Neural cell (in vitro differentiated cells): ENCODE data around the gene FBLN2. TPM values are rescaled to one million over a fixed set of nuclear protein-coding genes. Genes with fewer than 3 reads are reported as not detected.

ENCODE experiments used
- H2AFZ ChIP-seq: fragments of 200-600, 300-800 bp; sonication (generic), shearing (Covaris generic); 2 replicates; pipeline ENCODE4 v1.6.0; 2014; ENCODE audit warnings: low read depth, mild to moderate bottlenecking, antibody characterized with exemption, low read length, moderate library complexity
- H3F3A ChIP-seq: fragments of 200-600 bp; shearing (Covaris generic); 2 replicates; pipeline ENCODE4 v1.6.1; 2016; ENCODE audit warnings: mild to moderate bottlenecking, moderate library complexity, mixed read lengths, antibody characterized with exemption, low read length; ENCODE audit not compliant: insufficient read depth, poor library complexity, severe bottlenecking
- H3K27ac ChIP-seq: fragments of 200-600, 300-800 bp; sonication (generic), shearing (Covaris generic); 2 replicates; pipeline ENCODE4 v1.5.1; 2014; ENCODE audit warnings: mild to moderate bottlenecking, low read length, moderate library complexity
- H3K27me3 ChIP-seq: fragments of 300-800, 200-600 bp; sonication (generic), shearing (Covaris generic); 2 replicates; pipeline ENCODE4 v1.6.0; 2014; ENCODE audit warnings: mild to moderate bottlenecking, low read depth, low read length, moderate library complexity; ENCODE audit not compliant: insufficient read depth
- H3K36me3 ChIP-seq: fragments of 300-800, 200-600 bp; sonication (generic), shearing (Covaris generic); 2 replicates; pipeline ENCODE4 v1.5.1; 2014; ENCODE audit warnings: mild to moderate bottlenecking, antibody characterized with exemption, low read length, moderate library complexity; ENCODE audit not compliant: insufficient read depth
- H3K4me2 ChIP-seq: fragments of 300-800, 200-600 bp; sonication (generic), shearing (Covaris generic); 2 replicates; pipeline ENCODE4 v1.6.0; 2014; ENCODE audit warnings: mild to moderate bottlenecking, low read length
- H3K4me3 ChIP-seq: fragments of 300-800, 200-600 bp; sonication (generic), shearing (Covaris generic); 2 replicates; pipeline ENCODE4 v1.5.1; 2014; ENCODE audit warnings: mild to moderate bottlenecking, low read length, moderate library complexity
- H3K79me2 ChIP-seq: fragments of 200-600 bp; shearing (Covaris generic); replicated peaks from 2 replicates; pipeline ENCODE4 v1.6.0; 2014; ENCODE audit warnings: mild to moderate bottlenecking, low read length, moderate library complexity; ENCODE audit not compliant: insufficient read depth
- H3K9ac ChIP-seq: fragments of 300-800, 200-600 bp; sonication (generic), shearing (Covaris generic); 2 replicates; pipeline ENCODE4 v1.6.1; 2016; ENCODE audit warnings: mild to moderate bottlenecking, low read length, mixed read lengths
- H3K9me2 ChIP-seq: fragments of 200-600 bp; shearing (Covaris generic); 2 replicates; pipeline ENCODE4 v1.6.1; 2016; ENCODE audit warnings: mild to moderate bottlenecking, low read length, mixed read lengths; ENCODE audit not compliant: insufficient read depth
- H3K9me3 ChIP-seq: fragments of 200-600, 300-800 bp; sonication (generic), shearing (Covaris generic); 2 replicates; pipeline ENCODE4 v1.6.1; 2016; ENCODE audit warnings: mild to moderate bottlenecking, mixed run types, low read length, moderate library complexity, mixed read lengths
- H4K20me1 ChIP-seq: fragments of 200-600 bp; shearing (Covaris generic); 2 replicates; pipeline ENCODE4 v1.6.1; 2016; ENCODE audit warnings: mild to moderate bottlenecking, mixed run types; ENCODE audit not compliant: insufficient read depth
- EP300 ChIP-seq: fragments of 450-650 bp; conservative IDR thresholded peaks from 2 replicates; pipeline ENCODE4 v1.6.1; 2014; ENCODE audit warnings: antibody characterized with exemption, mild to moderate bottlenecking, moderate library complexity; ENCODE audit not compliant: poor library complexity, severe bottlenecking
- EZH2 ChIP-seq: fragments of 200-600, 300-800 bp; shearing (Covaris generic), sonication (generic); IDR thresholded peaks from 2 replicates; pipeline ENCODE4 v1.6.1; 2014; ENCODE audit warnings: antibody characterized with exemption, low read length, borderline replicate concordance, mild to moderate bottlenecking; ENCODE audit not compliant: insufficient read depth, poor library complexity, severe bottlenecking
- MXI1 ChIP-seq: fragments of 450-650 bp; conservative IDR thresholded peaks from 2 replicates; pipeline ENCODE4 v1.6.1; 2014; ENCODE audit warnings: antibody characterized with exemption, mild to moderate bottlenecking; ENCODE audit not compliant: poor library complexity, severe bottlenecking
- POLR2AphosphoS5 ChIP-seq: IDR thresholded peaks from 2 replicates; pipeline ENCODE4 v1.6.1; 2012
- RAD21 ChIP-seq: fragments of 450-650 bp; conservative IDR thresholded peaks from 2 replicates; pipeline ENCODE4 v1.6.1; 2014; ENCODE audit warnings: antibody characterized with exemption, mild to moderate bottlenecking, moderate library complexity
- SMC3 ChIP-seq: fragments of 450-650 bp; conservative IDR thresholded peaks from 2 replicates; pipeline ENCODE4 v1.6.1; 2014; ENCODE audit warnings: antibody characterized with exemption, mild to moderate bottlenecking, moderate library complexity; ENCODE audit not compliant: poor library complexity
- TAF1 ChIP-seq: IDR thresholded peaks from 2 replicates; pipeline ENCODE4 v1.6.1; 2012; ENCODE audit warnings: low read depth
- polyA plus RNA-seq: library from polyadenylated mRNA; depleted of rRNA; stranded (reverse); fragments of >200 nt; gene quantifications from 2 replicates; pipeline ENCODE4 v1.2.3, GENCODE V29; 2014
- TF ChIP-seq, protein P1 (sequence below): IDR thresholded peaks from 2 replicates; pipeline ENCODE4 v1.6.1; 2012; ENCODE audit warnings: borderline replicate concordance
- TF ChIP-seq, protein P2 (sequence below): fragments of 450-650 bp; IDR thresholded peaks from 2 replicates; pipeline ENCODE4 v1.5.1; 2014; ENCODE audit warnings: antibody characterized with exemption, mild to moderate bottlenecking, moderate library complexity; ENCODE audit not compliant: poor library complexity, severe bottlenecking

The FBLN2 gene
- polyA plus RNA-seq, 1 donor from 2014 or later = 0.37 TPM

DNA sequence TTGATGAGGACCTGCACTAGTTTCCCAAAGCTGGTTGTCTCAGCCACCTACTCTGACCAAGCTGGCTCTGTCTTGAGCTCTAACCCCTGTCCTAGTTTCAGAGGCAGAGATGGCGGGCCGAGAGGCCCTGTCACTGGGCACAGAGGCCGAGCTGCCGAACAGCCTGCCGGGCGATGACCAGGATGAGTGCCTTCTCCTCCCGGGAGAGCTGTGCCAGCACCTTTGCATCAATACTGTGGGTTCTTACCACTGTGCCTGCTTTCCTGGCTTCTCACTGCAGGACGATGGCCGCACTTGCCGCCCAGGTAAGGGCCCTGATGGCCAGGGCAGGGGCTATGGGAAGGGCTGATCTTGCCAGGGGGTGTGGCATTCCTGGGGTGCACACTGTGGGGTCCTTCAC is 69.1 kb downstream of the FBLN2 start:
- Histone ChIP-seq H3K4me2 (no peak overlapping the region), H3K9me2 (no peaks in the 10 kb centered on the region), H3K4me3 (no peak overlapping the region), H2AFZ (no peak overlapping the region), H3K9ac (no peak overlapping the region), H4K20me1 (no peaks in the 10 kb centered on the region), H3K36me3 (no peaks in the 10 kb centered on the region), H3K27me3 (no peaks in the 10 kb centered on the region), H3K27ac (no peak overlapping the region), H3K79me2 (no peaks in the 10 kb centered on the region), H3K9me3 (no peaks in the 10 kb centered on the region), H3F3A (no peaks in the 10 kb centered on the region)
- no peak for TF ChIP-seq POLR2AphosphoS5
- TF ChIP-seq SMC3 = no peak
- TF ChIP-seq RAD21 = no peak
- TF ChIP-seq, protein P1, sequence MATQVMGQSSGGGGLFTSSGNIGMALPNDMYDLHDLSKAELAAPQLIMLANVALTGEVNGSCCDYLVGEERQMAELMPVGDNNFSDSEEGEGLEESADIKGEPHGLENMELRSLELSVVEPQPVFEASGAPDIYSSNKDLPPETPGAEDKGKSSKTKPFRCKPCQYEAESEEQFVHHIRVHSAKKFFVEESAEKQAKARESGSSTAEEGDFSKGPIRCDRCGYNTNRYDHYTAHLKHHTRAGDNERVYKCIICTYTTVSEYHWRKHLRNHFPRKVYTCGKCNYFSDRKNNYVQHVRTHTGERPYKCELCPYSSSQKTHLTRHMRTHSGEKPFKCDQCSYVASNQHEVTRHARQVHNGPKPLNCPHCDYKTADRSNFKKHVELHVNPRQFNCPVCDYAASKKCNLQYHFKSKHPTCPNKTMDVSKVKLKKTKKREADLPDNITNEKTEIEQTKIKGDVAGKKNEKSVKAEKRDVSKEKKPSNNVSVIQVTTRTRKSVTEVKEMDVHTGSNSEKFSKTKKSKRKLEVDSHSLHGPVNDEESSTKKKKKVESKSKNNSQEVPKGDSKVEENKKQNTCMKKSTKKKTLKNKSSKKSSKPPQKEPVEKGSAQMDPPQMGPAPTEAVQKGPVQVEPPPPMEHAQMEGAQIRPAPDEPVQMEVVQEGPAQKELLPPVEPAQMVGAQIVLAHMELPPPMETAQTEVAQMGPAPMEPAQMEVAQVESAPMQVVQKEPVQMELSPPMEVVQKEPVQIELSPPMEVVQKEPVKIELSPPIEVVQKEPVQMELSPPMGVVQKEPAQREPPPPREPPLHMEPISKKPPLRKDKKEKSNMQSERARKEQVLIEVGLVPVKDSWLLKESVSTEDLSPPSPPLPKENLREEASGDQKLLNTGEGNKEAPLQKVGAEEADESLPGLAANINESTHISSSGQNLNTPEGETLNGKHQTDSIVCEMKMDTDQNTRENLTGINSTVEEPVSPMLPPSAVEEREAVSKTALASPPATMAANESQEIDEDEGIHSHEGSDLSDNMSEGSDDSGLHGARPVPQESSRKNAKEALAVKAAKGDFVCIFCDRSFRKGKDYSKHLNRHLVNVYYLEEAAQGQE = no peak
- TF ChIP-seq, protein P2, sequence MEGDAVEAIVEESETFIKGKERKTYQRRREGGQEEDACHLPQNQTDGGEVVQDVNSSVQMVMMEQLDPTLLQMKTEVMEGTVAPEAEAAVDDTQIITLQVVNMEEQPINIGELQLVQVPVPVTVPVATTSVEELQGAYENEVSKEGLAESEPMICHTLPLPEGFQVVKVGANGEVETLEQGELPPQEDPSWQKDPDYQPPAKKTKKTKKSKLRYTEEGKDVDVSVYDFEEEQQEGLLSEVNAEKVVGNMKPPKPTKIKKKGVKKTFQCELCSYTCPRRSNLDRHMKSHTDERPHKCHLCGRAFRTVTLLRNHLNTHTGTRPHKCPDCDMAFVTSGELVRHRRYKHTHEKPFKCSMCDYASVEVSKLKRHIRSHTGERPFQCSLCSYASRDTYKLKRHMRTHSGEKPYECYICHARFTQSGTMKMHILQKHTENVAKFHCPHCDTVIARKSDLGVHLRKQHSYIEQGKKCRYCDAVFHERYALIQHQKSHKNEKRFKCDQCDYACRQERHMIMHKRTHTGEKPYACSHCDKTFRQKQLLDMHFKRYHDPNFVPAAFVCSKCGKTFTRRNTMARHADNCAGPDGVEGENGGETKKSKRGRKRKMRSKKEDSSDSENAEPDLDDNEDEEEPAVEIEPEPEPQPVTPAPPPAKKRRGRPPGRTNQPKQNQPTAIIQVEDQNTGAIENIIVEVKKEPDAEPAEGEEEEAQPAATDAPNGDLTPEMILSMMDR = no peak
- TF ChIP-seq TAF1 = no peak
- TF ChIP-seq EP300 = no peak
- TF ChIP-seq EZH2 = no peak
- no peak for TF ChIP-seq MXI1

DNA sequence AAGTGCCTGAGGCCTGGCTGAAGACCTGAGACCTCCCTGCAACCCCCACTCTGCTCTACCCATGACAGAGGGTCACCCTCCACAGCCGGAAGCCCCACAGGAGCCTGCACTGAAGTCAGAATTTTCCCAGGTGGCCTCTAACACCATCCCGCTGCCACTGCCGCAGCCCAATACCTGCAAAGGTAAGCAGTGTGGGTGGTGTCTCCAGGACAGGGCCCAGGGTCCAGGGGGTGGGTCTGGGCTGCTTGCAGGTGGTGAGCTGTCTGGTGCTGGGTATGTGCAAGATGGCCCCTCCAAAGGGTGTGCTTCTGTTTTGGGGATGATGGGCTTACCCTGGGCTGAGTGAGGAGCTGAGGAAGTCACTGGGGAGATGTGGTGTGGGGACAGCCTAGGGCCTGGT is 69.9 kb downstream of the FBLN2 start:
- Histone ChIP-seq H4K20me1 (no peaks in the 10 kb centered on the region), H3K79me2 (no peaks in the 10 kb centered on the region), H3K27ac (no peak overlapping the region), H3K36me3 (no peaks in the 10 kb centered on the region), H3K4me3 (no peak overlapping the region), H2AFZ (no peak overlapping the region), H3K9ac (no peak overlapping the region), H3K4me2 (no peak overlapping the region), H3K27me3 (no peaks in the 10 kb centered on the region), H3K9me3 (no peaks in the 10 kb centered on the region), H3F3A (no peaks in the 10 kb centered on the region), H3K9me2 (no peaks in the 10 kb centered on the region)
- TF ChIP-seq MXI1 = no peak
- TF ChIP-seq, protein P2 = no peak
- TF ChIP-seq, protein P1 = no peak
- no peak for TF ChIP-seq EP300
- no peak for TF ChIP-seq POLR2AphosphoS5
